ENCODE measurements around the gene SNTB2.

SNTB2 gene

GRCh38 chr16:69334696-69335095, 147.7 kb downstream of the SNTB2 start:
- no peak for TF ChIP-seq CTCF (IDR thresholded peaks at IDR 0.05)
- Histone ChIP-seq H3K36me3 (peaks cover 42 to 50% (median 44%) of the 10 kb centered on the region in 3 donors), H3K4me3 (no peak overlapping the region), H3K27me3 (no peaks in the 10 kb centered on the region), H3K4me1 (peaks cover 0 to 32% (median 24%) of the 10 kb centered on the region in 4 donors), H3K9me3 (no peaks in the 10 kb centered on the region), H3K27ac (no peak overlapping the region)
- intact Hi-C loops (cut with DNase I; ENCODE audit: low total_unique reads): loop anchor here (5.0 to 10.0 kb wide), 2 partner anchors 53 to 800 kb away; partner anchors contain the start of genes TERF2 and ZFP90
- DNase-seq: no peak

GRCh38 chr16:69338557-69339288, 151.8 kb downstream of the SNTB2 start:
- no peak for TF ChIP-seq CTCF (IDR thresholded peaks at IDR 0.05)
- Histone ChIP-seq H3K4me3 (peak overlapping the region; percentile 70 to 88), H3K4me1 (peaks cover 0 to 27% (median 26%) of the 10 kb centered on the region in 4 donors), H3K27ac (peak overlapping the region; percentile 87 to 95), H3K36me3 (peaks cover 37 to 50% (median 44%) of the 10 kb centered on the region in 3 donors), H3K9me3 (no peaks in the 10 kb centered on the region), H3K27me3 (no peaks in the 10 kb centered on the region)
- intact Hi-C loops (cut with DNase I; ENCODE audit: low total_unique reads): loop anchor here (10.0 kb wide), 1 partner anchor 804 kb away; the partner anchor contains the start of gene ZFP90
- peak in 1 of 2 donors; percentile 46 for DNase-seq

GRCh38 chr16:69339289-69340094, 152.5 kb downstream of the SNTB2 start, which contains the start of the genes COG8 and NIP7:
Gene COG8, minus strand, starts transcription at chr16:69339564. Its CDS starts 12 bp downstream, at chr16:69339552.
Gene NIP7, plus strand, starts transcription at chr16:69339772. Its CDS starts 58 bp downstream, at chr16:69339830.
- H3K4me3 ChIP-seq: peak within 1 kb of the TSS; percentile 70 to 88
- TF ChIP-seq CTCF (IDR thresholded peaks at IDR 0.05): peak; percentile 82 to 92
- H3K27me3 ChIP-seq: no peaks in the 10 kb centered on the region
- H3K4me1 ChIP-seq: peaks cover 0 to 27% (median 24%) of the 10 kb centered on the region in 4 donors
- DNase-seq: peak; percentile 97
- no peaks in the 10 kb centered on the region for H3K9me3 ChIP-seq
- intact Hi-C loops (cut with DNase I; ENCODE audit: low total_unique reads): loop anchor here (10.0 kb wide), 1 partner anchor 805 kb away; the partner anchor contains the start of gene ZFP90
- H3K27ac ChIP-seq: peak within 1 kb of the TSS; percentile 87 to 95
- H3K36me3 ChIP-seq: peaks cover 29 to 50% (median 42%) of the 10 kb centered on the region in 3 donors

- no peak for TF ChIP-seq CTCF (IDR thresholded peaks at IDR 0.05)
- peaks cover 22 to 46% (median 35%) of the 10 kb centered on the region in 3 donors for H3K36me3 ChIP-seq
- peak overlapping the region; percentile 87 to 95 for H3K27ac ChIP-seq
- peaks cover 0 to 27% (median 24%) of the 10 kb centered on the region in 4 donors for H3K4me1 ChIP-seq
- no peaks in the 10 kb centered on the region for H3K9me3 ChIP-seq
- H3K27me3 ChIP-seq: no peaks in the 10 kb centered on the region
- intact Hi-C loops (cut with DNase I; ENCODE audit: low total_unique reads): no loop called here
- H3K4me3 ChIP-seq: peak overlapping the region; percentile 70 to 88
- no peak for DNase-seq
Measured at GRCh38 chr16:69340095-69340644, 153.2 kb downstream of the SNTB2 start.

GRCh38 chr16:69344171-69344570, 157.2 kb downstream of the SNTB2 start:
- Histone ChIP-seq H3K36me3 (peaks cover 9 to 43% (median 25%) of the 10 kb centered on the region in 3 donors), H3K9me3 (no peaks in the 10 kb centered on the region), H3K4me1 (peaks cover 0 to 11% (median 9%) of the 10 kb centered on the region in 4 donors), H3K27me3 (no peaks in the 10 kb centered on the region), H3K27ac (no peak overlapping the region), H3K4me3 (no peak overlapping the region)
- no peak for DNase-seq
- no peak for TF ChIP-seq CTCF (IDR thresholded peaks at IDR 0.05)
- intact Hi-C loops (cut with DNase I; ENCODE audit: low total_unique reads): no loop called here

Measured in tibial artery (tissue), 4 donors.